Panc1 (cell line): ENCODE results near the gene RNF17.

Source experiments
- POLR2AphosphoS5 ChIP-seq: IDR thresholded peaks from 2 replicates; pipeline ENCODE4 v1.6.1; 2012; ENCODE audit warnings: mild to moderate bottlenecking, low read depth, low read length, moderate library complexity
- TCF7L2 ChIP-seq: IDR thresholded peaks from 2 replicates; pipeline ENCODE4 v1.6.1; 2011; ENCODE audit warnings: mild to moderate bottlenecking, low read depth, low read length, inconsistent platforms
- TF ChIP-seq, protein P1 (sequence below): fragments of 450-650 bp; IDR thresholded peaks from 2 replicates; pipeline ENCODE4 v1.5.1; 2017; ENCODE audit warnings: mild to moderate bottlenecking

DNA sequence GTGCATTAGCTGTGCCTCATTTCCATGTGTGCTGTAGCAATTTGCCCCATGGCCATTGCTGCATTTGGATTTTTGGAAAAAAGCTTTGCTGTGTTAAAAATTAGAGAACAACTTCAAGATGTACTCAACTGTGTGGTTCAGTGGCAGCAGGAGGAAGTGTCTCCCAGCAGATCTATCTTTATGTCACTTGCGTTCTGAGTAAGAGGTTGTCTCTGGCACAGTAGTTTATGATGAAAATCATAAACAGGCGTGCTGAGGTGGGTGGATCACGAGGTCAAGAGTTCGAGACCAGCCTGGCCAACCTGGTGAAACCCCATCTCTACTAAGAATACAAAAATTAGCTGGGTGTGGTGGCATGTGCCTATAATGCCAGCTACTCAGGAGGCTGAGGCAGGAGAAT, 29.0 kb upstream of the RNF17 start:
- TF ChIP-seq, protein P1, sequence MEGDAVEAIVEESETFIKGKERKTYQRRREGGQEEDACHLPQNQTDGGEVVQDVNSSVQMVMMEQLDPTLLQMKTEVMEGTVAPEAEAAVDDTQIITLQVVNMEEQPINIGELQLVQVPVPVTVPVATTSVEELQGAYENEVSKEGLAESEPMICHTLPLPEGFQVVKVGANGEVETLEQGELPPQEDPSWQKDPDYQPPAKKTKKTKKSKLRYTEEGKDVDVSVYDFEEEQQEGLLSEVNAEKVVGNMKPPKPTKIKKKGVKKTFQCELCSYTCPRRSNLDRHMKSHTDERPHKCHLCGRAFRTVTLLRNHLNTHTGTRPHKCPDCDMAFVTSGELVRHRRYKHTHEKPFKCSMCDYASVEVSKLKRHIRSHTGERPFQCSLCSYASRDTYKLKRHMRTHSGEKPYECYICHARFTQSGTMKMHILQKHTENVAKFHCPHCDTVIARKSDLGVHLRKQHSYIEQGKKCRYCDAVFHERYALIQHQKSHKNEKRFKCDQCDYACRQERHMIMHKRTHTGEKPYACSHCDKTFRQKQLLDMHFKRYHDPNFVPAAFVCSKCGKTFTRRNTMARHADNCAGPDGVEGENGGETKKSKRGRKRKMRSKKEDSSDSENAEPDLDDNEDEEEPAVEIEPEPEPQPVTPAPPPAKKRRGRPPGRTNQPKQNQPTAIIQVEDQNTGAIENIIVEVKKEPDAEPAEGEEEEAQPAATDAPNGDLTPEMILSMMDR, result no peak
- TF ChIP-seq POLR2AphosphoS5 (no peak), TCF7L2 (no peak)
